NCI-H446 (cell line): ENCODE results near the gene ST6GALNAC5.

Experiments used
- DNase-seq, 2 experiments: peaks; one replicate each; lab custom pipeline; 2025; lab: John Stamatoyannopoulos, UW

ST6GALNAC5 gene

GRCh38 chr1:77012066-77012465 is 144.8 kb downstream of the ST6GALNAC5 start:
- no peak for DNase-seq

- DNase-seq = peak; percentile 49 to 72
These were observed 147.0 kb downstream of the ST6GALNAC5 start for GRCh38 chr1:77014073-77014788.

GRCh38 chr1:77015748-77016341 is 148.6 kb downstream of the ST6GALNAC5 start:
- DNase-seq = no peak

- peak in 1 of 2 experiments; percentile 7 for DNase-seq
These were observed 149.2 kb downstream of the ST6GALNAC5 start for GRCh38 chr1:77016386-77016985.

GRCh38 chr1:77018311-77018710 is 151.0 kb downstream of the ST6GALNAC5 start:
- no peak for DNase-seq

GRCh38 chr1:77018761-77019160 is 151.5 kb downstream of the ST6GALNAC5 start:
- no peak for DNase-seq

- DNase-seq = no peak
These were observed 154.5 kb downstream of the ST6GALNAC5 start for GRCh38 chr1:77021732-77022131.

- no peak for DNase-seq
These were observed 157.2 kb downstream of the ST6GALNAC5 start for GRCh38 chr1:77024500-77024899.

GRCh38 chr1:77025599-77025998 is 158.3 kb downstream of the ST6GALNAC5 start:
- no peak for DNase-seq

GRCh38 chr1:77026135-77026534 is 158.9 kb downstream of the ST6GALNAC5 start:
- no peak for DNase-seq

- DNase-seq = no peak
These were observed 159.4 kb downstream of the ST6GALNAC5 start for GRCh38 chr1:77026640-77027039.

GRCh38 chr1:77027847-77028246 is 160.6 kb downstream of the ST6GALNAC5 start:
- DNase-seq = no peak

- DNase-seq = peak; percentile 40 to 73
These were observed 163.3 kb downstream of the ST6GALNAC5 start for GRCh38 chr1:77030401-77031105.

- peak; percentile 31 to 81 for DNase-seq
These were observed 163.9 kb downstream of the ST6GALNAC5 start for GRCh38 chr1:77031106-77031662.

- no peak for DNase-seq
These were observed 169.3 kb downstream of the ST6GALNAC5 start for GRCh38 chr1:77036560-77036959.

- DNase-seq = no peak
These were observed 169.8 kb downstream of the ST6GALNAC5 start for GRCh38 chr1:77037038-77037437.

- DNase-seq = peak in 1 of 2 experiments; percentile 62
These were observed 170.7 kb downstream of the ST6GALNAC5 start for GRCh38 chr1:77038000-77038399.

- peak in 1 of 2 experiments; percentile 48 for DNase-seq
These were observed 171.8 kb downstream of the ST6GALNAC5 start for GRCh38 chr1:77039111-77039510.

- DNase-seq = peak in 1 of 2 experiments; percentile 71
These were observed 172.5 kb downstream of the ST6GALNAC5 start for GRCh38 chr1:77039739-77040138.

GRCh38 chr1:77040826-77041225 is 173.5 kb downstream of the ST6GALNAC5 start:
- DNase-seq = no peak

- no peak for DNase-seq
These were observed 177.0 kb downstream of the ST6GALNAC5 start for GRCh38 chr1:77044133-77044849.

GRCh38 chr1:77047575-77047974 is 180.3 kb downstream of the ST6GALNAC5 start:
- no peak for DNase-seq
